ELF-1 (cell line): ENCODE results near the gene GHR.
"Not testable (repeated sequence)": the region's sequence is repeated elsewhere in the genome, so short reads cannot be mapped to it uniquely, and the experiment has no call there.

Experiments
- DNase-seq: peaks from one replicate; pipeline ENCODE4 v3.0.0-alpha.2; 2016; ENCODE audit warnings: low read depth, low spot score

The GHR gene

GRCh38 chr5:42643360-42643759 is 220.1 kb downstream of the GHR start:
- no peak for DNase-seq

DNA sequence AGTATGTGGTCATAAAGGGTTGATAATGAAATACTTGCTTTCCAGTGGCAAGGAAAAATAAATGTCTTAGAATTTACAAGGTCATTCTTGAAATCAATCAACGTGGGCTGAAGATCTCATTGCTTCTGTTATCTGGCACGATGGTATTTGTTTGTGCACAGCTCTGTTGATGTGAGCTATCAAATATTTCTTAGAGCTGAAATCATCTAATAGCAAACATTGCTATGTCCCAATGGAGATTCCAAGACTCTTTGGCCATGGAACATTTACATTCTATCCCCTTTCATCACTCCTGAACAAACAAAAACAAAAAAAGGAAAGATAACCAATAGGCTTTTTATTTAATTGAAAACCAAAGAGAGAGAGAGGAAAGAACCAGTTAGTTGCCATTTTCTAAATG is 221.9 kb downstream of the GHR start:
- no peak for DNase-seq

GRCh38 chr5:42648036-42648435 is 224.8 kb downstream of the GHR start:
- no peak for DNase-seq

- DNase-seq = no peak
These were observed 225.7 kb downstream of the GHR start for GRCh38 chr5:42648915-42649314.

DNA sequence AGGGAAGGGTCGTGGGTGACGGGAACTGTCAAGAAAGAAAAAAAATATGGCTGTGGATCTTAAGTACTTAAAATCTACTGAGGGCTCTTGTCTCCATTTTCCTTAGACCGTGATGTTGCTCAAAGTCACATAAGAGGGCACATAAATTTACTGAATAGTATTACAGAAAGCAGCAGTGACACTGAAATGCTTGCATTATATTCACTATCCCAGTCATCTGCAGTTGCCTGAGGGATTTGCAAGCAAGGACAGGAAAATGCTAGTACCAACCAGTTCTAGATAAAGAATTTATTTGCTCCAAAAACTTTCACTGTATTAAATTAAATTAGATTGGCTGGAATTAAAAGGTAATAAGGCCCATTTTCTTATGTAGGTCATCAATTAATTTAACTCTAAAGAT is 226.8 kb downstream of the GHR start:
- no peak for DNase-seq

DNA sequence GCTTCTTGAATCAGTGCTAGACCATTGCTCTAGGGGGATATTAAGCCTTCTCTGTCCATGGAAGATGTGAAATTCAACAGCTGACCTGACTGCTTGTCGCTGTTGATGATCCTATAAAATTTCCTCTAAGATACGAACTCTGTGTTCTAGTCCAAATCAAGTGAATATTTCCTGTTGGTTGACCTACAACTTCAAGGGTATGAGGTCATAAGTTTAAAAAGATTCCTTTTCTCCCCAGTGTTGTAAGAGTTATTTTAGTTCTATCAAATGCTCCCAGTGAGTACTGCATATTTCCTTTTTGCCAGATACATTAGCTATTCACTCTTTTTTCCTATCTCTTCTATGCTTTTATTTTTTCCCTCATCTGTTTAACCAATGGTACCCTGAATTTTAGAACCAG is 230.5 kb downstream of the GHR start:
- no peak for DNase-seq

DNA sequence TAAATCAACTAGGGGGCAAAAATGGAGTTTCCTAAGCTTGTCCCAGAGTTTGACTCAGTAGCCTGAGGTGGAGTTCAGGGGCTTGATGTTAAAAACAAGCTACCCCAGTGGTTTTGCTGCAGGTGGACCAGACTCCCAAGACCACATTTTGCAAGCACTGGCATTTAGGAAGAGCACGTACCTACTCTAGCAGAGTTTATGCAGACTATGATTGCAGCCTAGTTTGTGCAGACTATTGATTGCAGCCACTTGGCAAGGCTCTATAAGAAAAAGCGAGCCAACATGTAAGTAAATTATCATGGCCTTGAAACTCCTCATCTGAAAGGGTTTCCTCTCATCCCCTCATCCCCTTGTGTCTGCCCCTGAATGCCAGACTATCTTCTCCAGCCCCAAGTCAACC is 231.4 kb downstream of the GHR start:
- DNase-seq = no peak

DNA sequence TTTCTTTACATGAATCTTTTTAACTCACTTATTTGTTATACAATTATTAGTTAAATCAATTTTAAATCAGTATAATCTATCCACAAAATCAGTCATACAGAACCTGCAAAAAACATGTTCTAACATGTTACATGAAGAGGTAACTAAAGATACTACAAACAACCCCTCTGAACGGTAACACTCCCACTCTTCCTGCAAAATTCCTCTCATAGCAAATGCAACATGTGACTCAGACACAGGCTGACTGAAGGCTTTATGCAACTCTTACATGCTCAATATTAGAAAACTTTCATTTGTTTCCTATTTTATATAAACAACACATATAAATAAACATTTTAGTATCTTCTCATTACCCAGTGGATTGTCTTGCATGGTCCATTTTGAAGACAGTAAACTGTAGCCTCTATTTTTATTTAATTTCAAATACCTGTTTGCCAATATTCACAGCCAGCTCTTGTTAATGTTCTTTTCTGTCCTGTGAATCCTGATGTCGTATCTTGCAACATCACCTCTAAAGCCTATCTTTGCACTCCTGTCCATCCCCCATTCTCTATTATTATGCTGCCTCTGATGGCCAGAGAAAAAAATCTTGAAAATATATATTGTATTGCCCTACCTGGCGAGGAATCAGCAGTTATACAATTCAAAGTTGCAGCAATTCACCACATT is 232.9 kb downstream of the GHR start:
- DNase-seq = no peak

DNA sequence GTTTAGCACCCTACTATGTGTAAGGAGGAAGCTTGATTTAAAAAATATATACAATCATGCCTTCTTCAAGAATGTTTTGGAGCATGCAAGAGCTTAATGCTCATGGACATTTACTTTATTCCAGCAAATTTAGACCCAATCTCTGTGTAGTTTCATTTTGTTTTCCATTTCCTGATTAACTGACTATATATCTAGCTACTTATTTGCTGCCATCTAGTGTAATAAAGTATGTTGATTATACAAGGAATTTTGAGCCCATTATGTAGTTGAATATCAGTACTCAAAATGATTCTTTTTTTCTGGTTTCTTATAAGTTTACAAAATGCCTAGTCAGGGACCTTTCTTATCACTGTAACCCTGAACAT is 233.4 kb downstream of the GHR start:
- DNase-seq = no peak

- DNase-seq = not testable (repeated sequence)
These were observed 236.6 kb downstream of the GHR start for GRCh38 chr5:42659869-42660268.

- DNase-seq = no peak
These were observed 242.6 kb downstream of the GHR start for GRCh38 chr5:42665857-42666256.

- no peak for DNase-seq
These were observed 243.6 kb downstream of the GHR start for GRCh38 chr5:42666869-42667268.

- DNase-seq = no peak
These were observed 245.0 kb downstream of the GHR start for GRCh38 chr5:42668254-42668653.

DNA sequence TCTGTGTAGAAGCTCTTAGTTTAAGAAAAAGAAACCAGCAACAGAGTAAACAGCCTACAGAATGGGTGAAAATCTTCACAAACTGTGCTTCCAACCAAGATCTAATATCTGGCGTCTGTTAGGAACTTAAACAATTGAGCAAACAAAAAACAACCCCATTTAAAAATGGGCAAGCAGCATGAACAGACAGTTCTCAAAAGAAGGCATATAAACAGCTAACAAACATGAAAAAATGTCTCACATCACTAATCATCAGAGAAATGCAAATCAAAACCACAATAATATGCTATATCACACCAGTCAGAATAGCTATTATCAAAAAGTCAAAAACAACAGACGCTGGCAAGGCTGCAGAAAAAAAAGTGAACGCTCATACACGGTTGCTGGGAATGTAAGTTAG is 249.7 kb downstream of the GHR start:
- DNase-seq = no peak

- DNase-seq = no peak
These were observed 252.4 kb downstream of the GHR start for GRCh38 chr5:42675602-42676001.

DNA sequence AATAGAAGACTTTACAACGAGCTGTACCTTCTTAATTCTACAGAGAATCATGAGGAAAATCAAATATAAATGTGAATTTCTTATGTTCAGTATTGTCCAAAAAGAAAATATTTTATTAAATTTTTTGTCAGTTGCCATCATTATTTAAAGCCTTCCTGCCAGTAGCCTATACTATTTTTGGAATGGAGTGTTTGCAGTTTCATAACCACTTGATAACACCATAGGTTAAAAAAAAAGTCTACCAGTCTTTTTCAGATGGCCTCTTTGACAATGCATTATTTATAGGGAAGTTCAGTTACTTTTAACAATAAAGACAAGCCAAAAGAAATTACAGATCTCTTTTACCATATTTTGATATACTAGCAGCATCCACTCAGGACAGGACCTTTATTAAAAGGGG is 253.1 kb downstream of the GHR start:
- DNase-seq = no peak

- no peak for DNase-seq
These were observed 254.1 kb downstream of the GHR start for GRCh38 chr5:42677156-42677842.

DNA sequence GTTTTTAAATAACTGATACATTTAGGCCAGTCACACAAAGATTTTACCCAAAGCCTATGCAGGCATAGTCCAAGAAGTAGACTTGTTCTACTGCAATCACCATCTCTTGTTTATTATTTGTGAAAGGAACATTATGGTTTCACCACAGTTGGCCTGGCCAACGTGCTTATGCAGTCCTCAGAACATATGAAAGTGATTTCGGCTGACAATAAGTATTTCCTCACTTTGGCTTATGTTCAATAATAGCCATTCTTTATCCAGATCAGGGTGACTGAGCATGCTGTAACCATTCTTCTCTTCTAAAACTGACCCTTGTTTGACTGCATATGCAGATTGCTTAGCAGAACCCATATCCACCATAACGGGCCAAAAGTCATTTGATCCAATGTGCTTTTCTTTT is 256.8 kb downstream of the GHR start:
- DNase-seq = no peak

GRCh38 chr5:42685078-42685477 is 261.8 kb downstream of the GHR start:
- not testable (repeated sequence) for DNase-seq

GRCh38 chr5:42689391-42689790 is 266.2 kb downstream of the GHR start:
- no peak for DNase-seq

DNA sequence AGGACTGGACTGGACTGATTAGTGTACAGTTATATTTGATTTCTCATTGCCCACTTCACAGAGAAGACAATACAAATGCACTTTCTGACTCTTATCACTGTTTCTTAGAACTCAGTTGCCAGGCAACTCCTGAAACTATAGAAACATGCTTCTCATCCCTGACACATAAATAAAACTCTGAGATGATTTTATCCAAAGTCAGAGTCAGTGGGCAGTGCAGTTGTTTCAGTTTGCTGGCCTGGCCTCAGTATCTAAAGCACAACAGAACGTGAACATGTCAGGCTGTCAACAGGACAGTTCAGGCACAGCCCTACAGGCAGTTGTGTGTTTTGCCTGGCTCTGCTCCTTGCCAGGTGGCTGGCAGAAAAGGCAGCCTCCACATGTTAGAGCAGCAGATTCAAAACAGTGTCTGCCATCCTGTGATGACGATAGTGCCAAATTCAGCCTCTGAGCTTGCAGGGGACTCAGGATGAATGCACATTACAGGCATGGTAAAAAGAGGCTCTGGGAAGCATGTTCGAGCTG is 268.2 kb downstream of the GHR start:
- no peak for DNase-seq

GRCh38 chr5:42701351-42702059 is 278.3 kb downstream of the GHR start:
- DNase-seq = no peak

DNA sequence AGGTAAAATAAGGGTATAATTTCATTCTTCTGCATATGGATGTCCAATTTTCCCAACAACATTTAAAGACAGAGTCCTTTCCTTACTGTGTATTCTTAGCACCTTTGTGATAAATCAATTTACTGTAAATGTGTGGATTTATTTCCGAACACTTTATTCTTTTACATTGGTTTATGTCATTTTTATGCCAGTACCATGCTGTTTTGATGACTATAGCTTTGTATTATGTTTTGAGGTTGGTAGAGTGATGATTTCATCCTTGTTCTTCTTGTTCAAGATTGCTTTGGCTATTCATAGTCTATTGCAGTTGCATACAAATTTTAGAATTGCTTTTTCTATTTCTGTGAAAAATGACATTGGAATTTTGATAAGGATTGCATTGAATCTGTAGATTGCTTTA is 280.0 kb downstream of the GHR start:
- no peak for DNase-seq
